WTC11 (cell line): ENCODE measurements around the gene RGS12. TPM values are rescaled to one million over a fixed set of nuclear protein-coding genes. Genes with fewer than 3 reads are reported as not detected.

Experiments used
- ATAC-seq: fragments of 200-7000 bp; cut with Tn5 transposase; 2 replicates; pipeline ENCODE4 v1.10.0; 2021; ENCODE audit warnings: mild to moderate bottlenecking, moderate library complexity
- CTCF ChIA-PET: fragments of 300-600 bp; sonication (Branson Sonifier 250); formaldehyde crosslinking; loops from one replicate; lab custom pipeline; 2021; ENCODE audit warnings: antibody characterized with exemption; lab: Charles Lee
- POLR2A ChIA-PET: fragments of 350-600 bp; sonication (Branson Sonifier 250); formaldehyde crosslinking; loops from one replicate; lab custom pipeline; 2021; ENCODE audit warnings: antibody characterized with exemption; lab: Charles Lee
- DNase-seq: peaks from one replicate; pipeline ENCODE4 v3.0.0; 2021; ENCODE audit warnings: low spot score
- H3K27ac Mint-ChIP-seq: 2 replicates; pipeline ENCODE4 v1.8.0; 2021; ENCODE audit warnings: mixed read lengths
- H3K27me3 Mint-ChIP-seq: 2 replicates; pipeline ENCODE4 v1.8.0; 2021; ENCODE audit warnings: low read depth, mild to moderate bottlenecking, moderate library complexity, mixed read lengths
- H3K36me3 Mint-ChIP-seq: 2 replicates; pipeline ENCODE4 v1.8.0; 2021; ENCODE audit warnings: mixed read lengths
- H3K4me1 Mint-ChIP-seq: 2 replicates; pipeline ENCODE4 v1.8.0; 2022; ENCODE audit warnings: mixed read lengths
- H3K4me3 Mint-ChIP-seq: 2 replicates; pipeline ENCODE4 v1.8.0; 2021; ENCODE audit warnings: mild to moderate bottlenecking, moderate library complexity, mixed read lengths
- H3K9me3 Mint-ChIP-seq: 2 replicates; pipeline ENCODE4 v1.8.0; 2021; ENCODE audit warnings: mixed read lengths
- CREM ChIP-seq: sonication (generic); formaldehyde crosslinking; IDR thresholded peaks from 2 replicates; pipeline ENCODE4 v1.8.1; 2022; ENCODE audit warnings: mild to moderate bottlenecking, missing genetic modification reagents, moderate library complexity
- ELF4 ChIP-seq: sonication (generic); formaldehyde crosslinking; IDR thresholded peaks from 2 replicates; pipeline ENCODE4 v1.8.1; 2022; ENCODE audit warnings: low read depth, mild to moderate bottlenecking, moderate library complexity, missing genetic modification reagents
- JUN ChIP-seq: sonication (generic); formaldehyde crosslinking; IDR thresholded peaks from 2 replicates; pipeline ENCODE4 v1.8.0; 2023; ENCODE audit warnings: mild to moderate bottlenecking, missing genetic modification reagents
- KAT7 ChIP-seq: sonication (generic); formaldehyde crosslinking; IDR thresholded peaks from 2 replicates; pipeline ENCODE4 v1.8.1; 2023; ENCODE audit warnings: missing genetic modification reagents, mild to moderate bottlenecking, borderline replicate concordance
- MXD4 ChIP-seq: fragments of 250-450 bp; sonication (Bioruptor Pico); IDR thresholded peaks from 2 replicates; pipeline ENCODE4 v1.8.0; 2021; ENCODE audit warnings: mild to moderate bottlenecking, moderate library complexity, borderline replicate concordance
- OVOL2 ChIP-seq: fragments of 250-450 bp; sonication (Bioruptor Pico); IDR thresholded peaks from 2 replicates; pipeline ENCODE4 v1.9.0; 2021; ENCODE audit warnings: mild to moderate bottlenecking, borderline replicate concordance
- RELA ChIP-seq: sonication (generic); formaldehyde crosslinking; IDR thresholded peaks from 2 replicates; pipeline ENCODE4 v1.8.1; 2022; ENCODE audit warnings: missing genetic modification reagents, mild to moderate bottlenecking, borderline replicate concordance
- ZNF121 ChIP-seq: sonication (generic); formaldehyde crosslinking; IDR thresholded peaks from 2 replicates; pipeline ENCODE4 v1.8.0; 2023; ENCODE audit warnings: missing genetic modification reagents
- ZNF138 ChIP-seq: sonication (generic); formaldehyde crosslinking; conservative IDR thresholded peaks from 2 replicates; pipeline ENCODE4 v1.8.1; 2022; ENCODE audit warnings: mild to moderate bottlenecking, moderate library complexity, missing genetic modification reagents
- ZNF219 ChIP-seq: sonication (generic); formaldehyde crosslinking; IDR thresholded peaks from 2 replicates; pipeline ENCODE4 v1.8.0; 2023; ENCODE audit warnings: missing genetic modification reagents, mild to moderate bottlenecking, borderline replicate concordance
- ZNF232 ChIP-seq: sonication (generic); formaldehyde crosslinking; IDR thresholded peaks from 2 replicates; pipeline ENCODE4 v1.8.0; 2022; ENCODE audit warnings: mild to moderate bottlenecking, missing genetic modification reagents
- ZNF423 ChIP-seq: fragments of 250-450 bp; sonication (Bioruptor Pico); IDR thresholded peaks from 2 replicates; pipeline ENCODE4 v2.1.2; 2022; ENCODE audit warnings: mild to moderate bottlenecking, moderate library complexity
- total RNA-seq: library from RNA; stranded (reverse); gene quantifications from 3 replicates; pipeline ENCODE4 v1.2.3, GENCODE V29; 2021
- TF ChIP-seq, protein P1 (sequence below): sonication (generic); formaldehyde crosslinking; IDR thresholded peaks from 2 replicates; pipeline ENCODE4 v1.8.0; 2022; ENCODE audit warnings: missing genetic modification reagents
- TF ChIP-seq, protein P2 (sequence below): fragments of 200-600 bp; IDR thresholded peaks from 2 replicates; pipeline ENCODE4 v1.8.0; 2022; ENCODE audit warnings: antibody characterized with exemption
- TF ChIP-seq, protein P3 (sequence below): sonication (generic); formaldehyde crosslinking; IDR thresholded peaks from 2 replicates; pipeline ENCODE4 v1.8.0; 2022; ENCODE audit warnings: mild to moderate bottlenecking, missing genetic modification reagents
- TF ChIP-seq, protein P4 (sequence below): sonication (generic); formaldehyde crosslinking; IDR thresholded peaks from 2 replicates; pipeline ENCODE4 v1.8.1; 2022; ENCODE audit warnings: low read depth, missing genetic modification reagents, borderline replicate concordance

Gene RGS12
- total RNA-seq, 1 experiment from 2014 or later: 21.0 TPM

DNA sequence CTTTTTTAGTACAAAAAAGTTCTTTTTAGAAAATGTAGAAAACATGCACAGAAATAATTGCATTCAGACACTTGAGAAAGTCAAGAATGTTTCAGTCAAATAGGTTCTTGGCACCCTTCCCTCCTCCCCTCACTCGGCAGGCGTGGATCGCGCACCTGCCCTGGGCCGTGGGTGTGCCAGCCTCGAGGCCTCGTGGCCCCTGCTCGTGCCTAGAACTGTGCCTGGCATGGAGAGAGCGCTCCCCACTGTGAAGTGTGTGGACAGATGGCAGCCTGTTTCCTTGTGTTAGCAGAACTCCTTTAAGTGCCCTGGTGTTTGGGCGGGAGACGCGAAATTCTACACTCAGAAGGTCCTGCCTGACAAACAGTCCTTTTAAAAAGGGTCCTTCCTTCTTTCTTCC, 14.7 kb downstream of the RGS12 start:
- peaks cover 51% of the 10 kb centered on the region for H3K4me1 Mint-ChIP-seq

DNA sequence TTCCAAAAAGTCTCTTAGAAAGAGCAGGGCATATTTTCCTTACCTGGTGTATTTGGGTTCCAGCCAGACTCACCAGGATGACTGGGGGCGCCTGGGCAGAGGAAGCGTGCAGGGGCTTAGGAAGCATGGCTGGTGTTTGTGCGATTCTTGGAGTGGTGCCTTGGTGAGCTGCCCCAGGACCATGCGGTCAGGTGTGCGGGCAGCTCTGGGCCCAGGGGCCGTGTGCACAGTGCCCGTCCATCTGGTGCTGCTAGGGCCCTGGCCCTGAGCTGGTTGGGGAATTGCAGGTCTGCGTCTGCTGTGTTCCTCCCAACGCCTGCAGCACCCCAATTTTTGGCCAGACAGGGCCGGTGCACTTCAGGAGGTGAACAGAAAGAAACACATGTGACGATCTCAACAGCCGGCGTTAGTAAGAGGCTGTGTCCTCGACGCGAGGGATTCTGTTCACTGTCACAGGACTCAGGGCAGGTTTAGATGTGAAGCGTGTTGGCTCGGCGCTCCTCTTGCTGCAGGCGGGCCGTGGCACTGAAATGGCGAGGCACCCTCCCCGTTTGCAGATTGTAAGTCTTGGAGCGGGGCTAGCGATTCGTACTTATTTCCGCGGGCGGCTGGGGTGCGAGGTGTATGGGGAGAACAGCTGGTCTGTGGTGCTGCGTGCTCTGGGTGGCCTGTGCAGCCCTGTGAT, 15.2 kb downstream of the RGS12 start:
- H3K27ac Mint-ChIP-seq: peak overlapping the region; percentile 49; the same call in 1 of the 2 replicates
- H3K4me3 Mint-ChIP-seq: peak overlapping the region; percentile 55; the same call in 1 of the 2 replicates
- ATAC-seq: peak; percentile 17; the same call in 1 of the 2 replicates
- no peaks in the 10 kb centered on the region for H3K36me3 Mint-ChIP-seq
- H3K9me3 Mint-ChIP-seq: no peaks in the 10 kb centered on the region
- CTCF ChIA-PET: interaction anchor here (1.6 to 8.1 kb wide), 2 partner anchors 10 to 16 kb away, joined by 5 to 85 read pairs; no protein-coding TSS in a partner anchor
- POLR2A ChIA-PET: no interaction called here
- TF ChIP-seq ZNF232 (CRISPR knock-in tag): no peak
- no peak for TF ChIP-seq CREM (CRISPR knock-in tag)
- TF ChIP-seq ZNF138 (CRISPR knock-in tag): no peak
- TF ChIP-seq, protein P1, sequence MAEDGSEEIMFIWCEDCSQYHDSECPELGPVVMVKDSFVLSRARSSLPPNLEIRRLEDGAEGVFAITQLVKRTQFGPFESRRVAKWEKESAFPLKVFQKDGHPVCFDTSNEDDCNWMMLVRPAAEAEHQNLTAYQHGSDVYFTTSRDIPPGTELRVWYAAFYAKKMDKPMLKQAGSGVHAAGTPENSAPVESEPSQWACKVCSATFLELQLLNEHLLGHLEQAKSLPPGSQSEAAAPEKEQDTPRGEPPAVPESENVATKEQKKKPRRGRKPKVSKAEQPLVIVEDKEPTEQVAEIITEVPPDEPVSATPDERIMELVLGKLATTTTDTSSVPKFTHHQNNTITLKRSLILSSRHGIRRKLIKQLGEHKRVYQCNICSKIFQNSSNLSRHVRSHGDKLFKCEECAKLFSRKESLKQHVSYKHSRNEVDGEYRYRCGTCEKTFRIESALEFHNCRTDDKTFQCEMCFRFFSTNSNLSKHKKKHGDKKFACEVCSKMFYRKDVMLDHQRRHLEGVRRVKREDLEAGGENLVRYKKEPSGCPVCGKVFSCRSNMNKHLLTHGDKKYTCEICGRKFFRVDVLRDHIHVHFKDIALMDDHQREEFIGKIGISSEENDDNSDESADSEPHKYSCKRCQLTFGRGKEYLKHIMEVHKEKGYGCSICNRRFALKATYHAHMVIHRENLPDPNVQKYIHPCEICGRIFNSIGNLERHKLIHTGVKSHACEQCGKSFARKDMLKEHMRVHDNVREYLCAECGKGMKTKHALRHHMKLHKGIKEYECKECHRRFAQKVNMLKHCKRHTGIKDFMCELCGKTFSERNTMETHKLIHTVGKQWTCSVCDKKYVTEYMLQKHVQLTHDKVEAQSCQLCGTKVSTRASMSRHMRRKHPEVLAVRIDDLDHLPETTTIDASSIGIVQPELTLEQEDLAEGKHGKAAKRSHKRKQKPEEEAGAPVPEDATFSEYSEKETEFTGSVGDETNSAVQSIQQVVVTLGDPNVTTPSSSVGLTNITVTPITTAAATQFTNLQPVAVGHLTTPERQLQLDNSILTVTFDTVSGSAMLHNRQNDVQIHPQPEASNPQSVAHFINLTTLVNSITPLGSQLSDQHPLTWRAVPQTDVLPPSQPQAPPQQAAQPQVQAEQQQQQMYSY (CRISPR knock-in tag): no peak
- no peak for TF ChIP-seq ZNF423
- H3K27me3 Mint-ChIP-seq: no peaks in the 10 kb centered on the region
- H3K4me1 Mint-ChIP-seq: peaks cover 46% of the 10 kb centered on the region
- DNase-seq: no peak

More for the DNA sequence above, 14.7 kb downstream of the RGS12 start:
- POLR2A ChIA-PET: no interaction called here
- no peaks in the 10 kb centered on the region for H3K9me3 Mint-ChIP-seq
- no peaks in the 10 kb centered on the region for H3K36me3 Mint-ChIP-seq
- no peak for TF ChIP-seq ZNF219
- no peak for TF ChIP-seq KAT7
- no peak for TF ChIP-seq ELF4
- TF ChIP-seq RELA (CRISPR knock-in tag): no peak
- TF ChIP-seq, protein P1 (CRISPR knock-in tag): no peak
- TF ChIP-seq ZNF121 (CRISPR knock-in tag): no peak
- TF ChIP-seq OVOL2 (CRISPR knock-in tag): no peak
- TF ChIP-seq, protein P2, sequence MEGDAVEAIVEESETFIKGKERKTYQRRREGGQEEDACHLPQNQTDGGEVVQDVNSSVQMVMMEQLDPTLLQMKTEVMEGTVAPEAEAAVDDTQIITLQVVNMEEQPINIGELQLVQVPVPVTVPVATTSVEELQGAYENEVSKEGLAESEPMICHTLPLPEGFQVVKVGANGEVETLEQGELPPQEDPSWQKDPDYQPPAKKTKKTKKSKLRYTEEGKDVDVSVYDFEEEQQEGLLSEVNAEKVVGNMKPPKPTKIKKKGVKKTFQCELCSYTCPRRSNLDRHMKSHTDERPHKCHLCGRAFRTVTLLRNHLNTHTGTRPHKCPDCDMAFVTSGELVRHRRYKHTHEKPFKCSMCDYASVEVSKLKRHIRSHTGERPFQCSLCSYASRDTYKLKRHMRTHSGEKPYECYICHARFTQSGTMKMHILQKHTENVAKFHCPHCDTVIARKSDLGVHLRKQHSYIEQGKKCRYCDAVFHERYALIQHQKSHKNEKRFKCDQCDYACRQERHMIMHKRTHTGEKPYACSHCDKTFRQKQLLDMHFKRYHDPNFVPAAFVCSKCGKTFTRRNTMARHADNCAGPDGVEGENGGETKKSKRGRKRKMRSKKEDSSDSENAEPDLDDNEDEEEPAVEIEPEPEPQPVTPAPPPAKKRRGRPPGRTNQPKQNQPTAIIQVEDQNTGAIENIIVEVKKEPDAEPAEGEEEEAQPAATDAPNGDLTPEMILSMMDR: no peak
- TF ChIP-seq, protein P3, sequence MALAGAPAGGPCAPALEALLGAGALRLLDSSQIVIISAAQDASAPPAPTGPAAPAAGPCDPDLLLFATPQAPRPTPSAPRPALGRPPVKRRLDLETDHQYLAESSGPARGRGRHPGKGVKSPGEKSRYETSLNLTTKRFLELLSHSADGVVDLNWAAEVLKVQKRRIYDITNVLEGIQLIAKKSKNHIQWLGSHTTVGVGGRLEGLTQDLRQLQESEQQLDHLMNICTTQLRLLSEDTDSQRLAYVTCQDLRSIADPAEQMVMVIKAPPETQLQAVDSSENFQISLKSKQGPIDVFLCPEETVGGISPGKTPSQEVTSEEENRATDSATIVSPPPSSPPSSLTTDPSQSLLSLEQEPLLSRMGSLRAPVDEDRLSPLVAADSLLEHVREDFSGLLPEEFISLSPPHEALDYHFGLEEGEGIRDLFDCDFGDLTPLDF (CRISPR knock-in tag): no peak
- TF ChIP-seq CREM (CRISPR knock-in tag): no peak
- no peak for TF ChIP-seq MXD4 (CRISPR knock-in tag)
- TF ChIP-seq JUN (CRISPR knock-in tag): no peak
- TF ChIP-seq, protein P4, sequence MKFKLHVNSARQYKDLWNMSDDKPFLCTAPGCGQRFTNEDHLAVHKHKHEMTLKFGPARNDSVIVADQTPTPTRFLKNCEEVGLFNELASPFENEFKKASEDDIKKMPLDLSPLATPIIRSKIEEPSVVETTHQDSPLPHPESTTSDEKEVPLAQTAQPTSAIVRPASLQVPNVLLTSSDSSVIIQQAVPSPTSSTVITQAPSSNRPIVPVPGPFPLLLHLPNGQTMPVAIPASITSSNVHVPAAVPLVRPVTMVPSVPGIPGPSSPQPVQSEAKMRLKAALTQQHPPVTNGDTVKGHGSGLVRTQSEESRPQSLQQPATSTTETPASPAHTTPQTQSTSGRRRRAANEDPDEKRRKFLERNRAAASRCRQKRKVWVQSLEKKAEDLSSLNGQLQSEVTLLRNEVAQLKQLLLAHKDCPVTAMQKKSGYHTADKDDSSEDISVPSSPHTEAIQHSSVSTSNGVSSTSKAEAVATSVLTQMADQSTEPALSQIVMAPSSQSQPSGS: no peak
- H3K4me3 Mint-ChIP-seq: no peak overlapping the region
- H3K27ac Mint-ChIP-seq: peak overlapping the region; percentile 49; the same call in 1 of the 2 replicates
- CTCF ChIA-PET: interaction anchor here (1.9 to 8.1 kb wide), 2 partner anchors 11 to 173 kb away, joined by 4 to 85 read pairs; no protein-coding TSS in a partner anchor
- no peak for ATAC-seq
- no peak for DNase-seq
- H3K27me3 Mint-ChIP-seq: no peaks in the 10 kb centered on the region
